Measurements from ENCODE around the gene SCMH1.
A peak's percentile ranks its signal among the peaks of the same experiment; 100 is the strongest.

Gene SCMH1

DNA sequence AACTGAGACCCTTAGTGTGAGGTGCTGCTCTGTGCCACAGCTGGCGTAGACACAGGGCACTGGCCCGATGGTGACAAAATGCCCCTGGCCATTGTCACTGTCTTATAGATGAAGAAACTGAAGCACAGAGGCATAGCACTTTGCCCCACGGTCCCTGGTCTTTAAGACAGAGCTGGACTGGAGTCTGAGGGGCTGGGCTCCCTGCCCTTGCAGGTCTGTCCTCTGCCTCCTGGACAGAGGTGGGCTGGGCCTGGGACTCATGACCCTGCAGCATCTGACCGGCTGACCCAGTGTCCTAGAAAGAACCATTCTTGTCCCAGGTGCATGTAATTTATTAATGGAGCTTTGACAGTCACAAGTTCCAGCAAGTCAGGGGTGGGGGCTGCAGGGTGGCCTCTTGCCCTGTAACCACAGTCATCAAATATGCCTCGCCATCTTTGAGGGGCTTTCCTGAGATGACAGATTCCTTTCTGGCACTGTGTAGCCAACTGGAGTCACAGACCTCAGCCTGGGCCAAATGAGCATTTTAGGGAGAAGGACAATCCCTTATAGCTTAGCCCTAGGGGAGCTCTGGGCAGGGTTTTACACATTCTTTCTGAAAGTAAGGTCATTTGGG is 226.7 kb downstream of the SCMH1 start:
- peak overlapping the region in 8 of 11 experiments; percentile 9 to 71 (median 60); a peak in 13 of 22 replicates for H3K9ac ChIP-seq
- H3K9me3 ChIP-seq (replicated peaks in 1 of 11): no peaks in the 10 kb centered on the region
- peaks cover 0 to 86% (median 44%) of the 10 kb centered on the region in 11 experiments; a peak in 16 of 22 replicates for H4K20me1 ChIP-seq
- H3K36me3 ChIP-seq: peaks cover 17 to 88% (median 72%) of the 10 kb centered on the region in 11 experiments
- H3K4me1 ChIP-seq: peaks cover 63 to 100% (median 99%) of the 10 kb centered on the region in 10 experiments
- no peaks in the 10 kb centered on the region for H3K27me3 ChIP-seq
- peak overlapping the region; percentile 73 to 90 (median 83) for H3K4me2 ChIP-seq
- H3K27ac ChIP-seq: peak overlapping the region in 9 of 11 experiments; percentile 2 to 85 (median 73); a peak in 18 of 22 replicates
- H3K4me3 ChIP-seq: peak overlapping the region in 2 of 10 experiments; percentile 26 to 30; a peak in 3 of 20 replicates
- no peak for TF ChIP-seq Cebpa-rat (IDR thresholded peaks at IDR 0.05)

DNA sequence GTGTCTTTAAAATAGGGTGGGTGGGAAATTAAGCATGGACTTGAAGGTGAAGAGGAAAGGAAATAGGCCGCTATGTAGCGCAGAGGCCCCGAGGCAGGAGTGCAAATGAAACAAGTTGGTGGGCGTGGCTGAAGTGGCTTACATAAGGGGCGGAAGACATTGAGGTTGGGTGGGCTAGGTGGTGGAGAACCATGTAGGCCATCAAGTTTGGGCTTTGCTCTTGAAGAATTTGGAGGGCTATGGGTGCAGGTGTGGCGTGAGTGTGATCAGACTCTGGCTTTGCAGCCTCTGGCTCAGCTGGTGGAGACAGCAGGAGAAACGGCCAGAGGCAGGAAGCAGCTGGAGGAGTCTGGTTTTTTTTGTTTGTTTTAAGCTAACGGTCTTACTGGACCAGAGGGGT is 227.2 kb downstream of the SCMH1 start:
- no peaks in the 10 kb centered on the region for H3K27me3 ChIP-seq
- H4K20me1 ChIP-seq: peaks cover 0 to 81% (median 39%) of the 10 kb centered on the region in 11 experiments; a peak in 16 of 22 replicates
- H3K36me3 ChIP-seq: peaks cover 22 to 89% (median 77%) of the 10 kb centered on the region in 11 experiments
- peak overlapping the region in 9 of 11 experiments; percentile 47 to 85 (median 73); a peak in 18 of 22 replicates for H3K27ac ChIP-seq
- no peaks in the 10 kb centered on the region for H3K9me3 ChIP-seq (replicated peaks in 1 of 11)
- H3K4me2 ChIP-seq: peak overlapping the region; percentile 73 to 90 (median 83)
- H3K4me3 ChIP-seq: peak overlapping the region in 2 of 10 experiments; percentile 16 to 17; a peak in 3 of 20 replicates
- H3K9ac ChIP-seq: peak overlapping the region in 8 of 11 experiments; percentile 9 to 71 (median 60); a peak in 12 of 22 replicates
- H3K4me1 ChIP-seq: peaks cover 58 to 100% (median 98%) of the 10 kb centered on the region in 10 experiments
- TF ChIP-seq Cebpa-rat (IDR thresholded peaks at IDR 0.05): no peak

DNA sequence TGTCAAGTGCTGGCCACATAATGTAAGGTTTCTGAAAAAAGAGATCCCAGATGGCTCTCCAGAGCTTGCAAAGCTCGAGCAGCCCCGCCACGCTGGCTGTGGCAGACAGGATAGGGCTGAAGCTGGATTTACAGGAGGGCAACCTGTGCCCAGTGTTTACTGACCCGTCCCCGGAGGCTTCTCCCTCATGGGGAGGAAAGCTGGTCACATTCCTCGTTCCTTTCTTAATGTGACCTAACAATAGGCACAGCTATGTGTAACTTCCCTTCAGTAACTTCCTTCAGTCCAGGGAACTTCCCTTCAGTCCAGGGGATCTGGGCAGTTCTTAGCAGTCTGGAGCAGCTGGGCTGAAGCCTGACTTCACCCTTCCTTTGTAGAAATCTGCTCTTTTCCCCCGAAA is 228.3 kb downstream of the SCMH1 start:
- H3K9ac ChIP-seq: peak overlapping the region in 10 of 11 experiments; percentile 14 to 71 (median 59); a peak in 16 of 22 replicates
- H3K27ac ChIP-seq: peak overlapping the region in 10 of 11 experiments; percentile 47 to 85 (median 72); a peak in 21 of 22 replicates
- H3K4me1 ChIP-seq: peaks cover 49 to 100% (median 95%) of the 10 kb centered on the region in 10 experiments
- H3K9me3 ChIP-seq (replicated peaks in 1 of 11): no peaks in the 10 kb centered on the region
- peak overlapping the region; percentile 73 to 90 (median 83) for H3K4me2 ChIP-seq
- H3K36me3 ChIP-seq: peaks cover 33 to 97% (median 87%) of the 10 kb centered on the region in 11 experiments
- H4K20me1 ChIP-seq: peaks cover 0 to 79% (median 35%) of the 10 kb centered on the region in 11 experiments; a peak in 16 of 22 replicates
- H3K4me3 ChIP-seq: peak overlapping the region in 2 of 10 experiments; percentile 17 to 36; a peak in 2 of 20 replicates
- TF ChIP-seq Cebpa-rat (IDR thresholded peaks at IDR 0.05): no peak
- no peaks in the 10 kb centered on the region for H3K27me3 ChIP-seq

DNA sequence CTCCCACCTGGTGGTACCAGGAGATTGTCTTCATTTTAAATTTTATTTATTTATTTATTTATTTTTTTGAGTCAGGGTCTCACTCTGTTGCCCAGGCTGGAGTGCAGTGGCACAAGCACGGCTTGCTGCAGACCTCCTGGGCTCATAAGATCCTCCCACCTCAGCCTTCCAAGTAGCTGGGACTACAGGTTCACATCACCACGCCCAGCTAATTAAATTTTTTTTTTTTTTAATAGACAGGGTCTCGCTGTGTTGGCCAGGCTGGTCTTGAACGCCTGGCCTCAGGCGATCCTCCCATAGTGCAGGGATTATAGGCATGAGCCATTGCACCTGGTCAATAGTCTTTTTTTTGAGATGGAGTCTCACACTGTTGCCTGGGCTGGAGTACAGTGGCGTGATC is 229.1 kb downstream of the SCMH1 start:
- no peak for TF ChIP-seq Cebpa-rat (IDR thresholded peaks at IDR 0.05)

DNA sequence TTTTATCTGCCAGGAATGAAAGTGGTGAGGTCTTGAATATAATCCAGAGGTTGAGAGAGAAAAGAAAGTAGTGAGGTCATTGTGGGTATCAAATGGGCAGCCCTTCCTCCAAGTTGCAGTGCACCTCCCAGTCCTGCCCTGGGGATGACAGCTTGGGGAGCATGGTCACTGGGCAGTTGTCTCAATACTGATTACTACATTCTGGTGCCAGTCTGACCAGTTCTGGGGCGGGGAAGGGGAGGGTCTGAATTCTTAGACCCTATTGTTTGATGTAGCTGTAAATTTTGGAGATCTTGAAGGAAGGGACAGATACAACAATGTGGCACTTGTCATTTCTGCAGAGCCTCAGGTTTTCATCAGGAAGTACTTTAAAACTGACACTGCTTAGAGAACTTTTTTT is 231.8 kb downstream of the SCMH1 start:
- H3K4me1 ChIP-seq: peaks cover 37 to 100% (median 69%) of the 10 kb centered on the region in 10 experiments
- H3K36me3 ChIP-seq: peaks cover 63 to 97% (median 89%) of the 10 kb centered on the region in 11 experiments
- no peak for TF ChIP-seq Cebpa-rat (IDR thresholded peaks at IDR 0.05)
- no peak overlapping the region for H3K27ac ChIP-seq
- H3K27me3 ChIP-seq: no peaks in the 10 kb centered on the region
- peak overlapping the region in 4 of 11 experiments; percentile 82 to 89 (median 87); a peak in 6 of 22 replicates for H3K4me2 ChIP-seq
- no peak overlapping the region for H3K4me3 ChIP-seq
- H3K9me3 ChIP-seq (replicated peaks in 1 of 11): no peaks in the 10 kb centered on the region
- H4K20me1 ChIP-seq: peaks cover 0 to 73% (median 27%) of the 10 kb centered on the region in 11 experiments; a peak in 15 of 22 replicates
- H3K9ac ChIP-seq: no peak overlapping the region

More for the DNA sequence above, 229.1 kb downstream of the SCMH1 start:
- H3K9me3 ChIP-seq (replicated peaks in 1 of 11): no peaks in the 10 kb centered on the region
- peaks cover 47 to 100% (median 87%) of the 10 kb centered on the region in 10 experiments for H3K4me1 ChIP-seq
- peaks cover 40 to 97% (median 89%) of the 10 kb centered on the region in 11 experiments for H3K36me3 ChIP-seq
- H3K9ac ChIP-seq: peak overlapping the region in 4 of 11 experiments; percentile 47 to 61 (median 56); a peak in 4 of 22 replicates
- no peak overlapping the region for H3K4me3 ChIP-seq
- peaks cover 0 to 76% (median 37%) of the 10 kb centered on the region in 11 experiments; a peak in 16 of 22 replicates for H4K20me1 ChIP-seq
- H3K27me3 ChIP-seq: no peaks in the 10 kb centered on the region
- H3K27ac ChIP-seq: peak overlapping the region in 9 of 11 experiments; percentile 47 to 85 (median 73); a peak in 17 of 22 replicates
- peak overlapping the region; percentile 73 to 90 (median 83) for H3K4me2 ChIP-seq

DNA sequence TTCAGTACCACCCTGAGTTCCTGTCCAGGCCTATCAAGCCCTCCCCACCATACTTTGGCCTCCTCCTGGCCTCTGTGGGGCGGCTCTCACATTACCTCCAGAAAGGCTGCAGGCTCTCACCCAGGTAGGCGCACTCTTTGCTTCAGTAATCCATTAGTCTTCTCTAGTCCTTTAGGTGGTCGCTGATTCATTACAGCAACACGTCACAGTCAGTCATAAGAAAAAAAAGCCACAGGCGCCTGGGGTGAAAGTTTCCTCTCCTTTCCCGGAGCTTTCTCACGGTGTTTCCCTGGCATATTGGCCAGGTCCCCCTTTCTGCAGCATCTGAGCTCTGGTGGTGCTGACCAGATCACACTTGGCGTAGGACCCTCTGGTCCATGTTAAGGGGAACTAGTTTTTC is 232.6 kb downstream of the SCMH1 start:
- H3K4me2 ChIP-seq: peak overlapping the region in 5 of 11 experiments; percentile 30 to 89 (median 42); a peak in 8 of 22 replicates
- no peak for TF ChIP-seq Cebpa-rat (IDR thresholded peaks at IDR 0.05)
- H3K36me3 ChIP-seq: peaks cover 63 to 100% (median 98%) of the 10 kb centered on the region in 11 experiments
- no peaks in the 10 kb centered on the region for H3K27me3 ChIP-seq
- peaks cover 28 to 100% (median 68%) of the 10 kb centered on the region in 10 experiments for H3K4me1 ChIP-seq
- H3K4me3 ChIP-seq: no peak overlapping the region
- peak overlapping the region in 1 of 11 experiments; percentile 37; a peak in 3 of 22 replicates for H3K9ac ChIP-seq
- peaks cover 0 to 73% (median 18%) of the 10 kb centered on the region in 11 experiments; a peak in 13 of 22 replicates for H4K20me1 ChIP-seq
- peak overlapping the region in 1 of 11 experiments; percentile 13; a peak in 1 of 22 replicates for H3K27ac ChIP-seq
- no peaks in the 10 kb centered on the region for H3K9me3 ChIP-seq (replicated peaks in 1 of 11)

DNA sequence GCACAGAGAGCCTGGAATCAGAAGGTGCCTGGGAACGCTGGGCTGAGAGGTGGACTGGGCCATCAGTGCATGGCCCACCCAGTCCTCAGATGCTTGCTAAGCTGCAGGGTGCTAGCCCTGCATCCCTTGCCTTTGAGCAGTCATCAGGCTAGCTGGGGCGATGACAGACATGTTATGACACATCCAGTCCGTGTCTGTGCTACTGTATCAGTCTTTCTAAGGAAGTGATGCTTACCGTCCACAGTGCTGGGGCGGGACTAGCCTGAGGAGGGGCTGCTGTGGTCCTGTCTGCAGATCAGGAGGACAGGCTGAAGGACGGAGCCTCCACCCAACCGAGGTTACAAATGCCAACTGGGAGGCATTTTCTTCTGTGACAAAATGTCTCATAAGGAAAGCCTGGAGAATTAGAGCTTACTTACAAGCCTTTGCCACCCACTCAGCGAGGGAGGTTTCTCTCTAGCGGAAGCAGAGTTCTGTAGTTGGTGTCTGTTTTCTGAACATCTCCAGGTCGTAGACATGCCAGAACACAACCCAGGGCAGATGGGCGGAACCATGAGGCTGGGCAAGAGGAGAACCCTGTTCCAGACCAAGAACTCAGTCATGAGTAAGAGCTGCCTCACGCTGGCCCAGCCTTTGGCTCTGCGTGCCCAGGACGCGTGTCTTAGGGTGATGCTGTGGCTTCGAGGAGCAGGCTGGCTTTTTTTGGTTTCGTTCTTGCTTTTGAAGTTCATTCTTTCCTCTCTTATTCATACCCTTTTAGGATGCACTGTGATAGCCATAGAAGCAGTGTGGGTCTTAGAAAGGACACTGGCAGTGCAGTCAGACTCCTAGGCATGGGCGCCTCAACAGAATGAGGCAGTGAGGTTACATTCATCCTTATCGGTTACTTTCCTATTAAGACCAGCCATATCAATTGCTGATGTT is 234.9 kb downstream of the SCMH1 start:
- Histone ChIP-seq H3K4me1 (peaks cover 24 to 100% (median 68%) of the 10 kb centered on the region in 10 experiments), H3K4me3 (no peak overlapping the region), H3K9me3 (replicated peaks in 1 of 11) (no peaks in the 10 kb centered on the region), H3K9ac (no peak overlapping the region), H4K20me1 (peaks cover 0 to 76% (median 32%) of the 10 kb centered on the region in 11 experiments; a peak in 14 of 22 replicates), H3K27me3 (no peaks in the 10 kb centered on the region), H3K27ac (peak overlapping the region in 2 of 11 experiments; percentile 6 to 20; a peak in 1 of 22 replicates), H3K36me3 (peaks cover 62 to 98% (median 96%) of the 10 kb centered on the region in 11 experiments), H3K4me2 (no peak overlapping the region; a peak in 2 of 22 replicates)
- no peak for TF ChIP-seq Cebpa-rat (IDR thresholded peaks at IDR 0.05)

DNA sequence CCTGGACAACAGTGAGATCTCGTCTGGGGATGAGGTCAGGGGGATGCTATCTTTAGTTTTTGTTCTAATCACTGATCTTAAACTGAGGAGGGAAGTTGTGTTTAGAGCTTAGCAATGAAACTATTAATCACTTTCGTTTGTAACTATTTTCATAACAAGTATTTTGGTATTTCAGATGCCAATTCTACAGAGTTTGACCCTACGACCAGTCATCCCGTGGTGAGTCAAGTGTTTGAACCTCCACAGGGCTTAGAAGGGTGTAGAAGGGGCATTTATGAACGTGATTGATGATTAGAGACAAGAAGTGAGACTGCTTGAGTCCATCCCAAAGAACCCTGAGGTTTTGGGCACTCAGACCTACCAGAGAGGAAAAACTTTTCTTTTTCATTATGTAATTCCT is 236.2 kb downstream of the SCMH1 start:
- peaks cover 25 to 98% (median 66%) of the 10 kb centered on the region in 10 experiments for H3K4me1 ChIP-seq
- peaks cover 0 to 84% (median 35%) of the 10 kb centered on the region in 11 experiments; a peak in 15 of 22 replicates for H4K20me1 ChIP-seq
- H3K4me2 ChIP-seq: peak overlapping the region in 8 of 11 experiments; percentile 10 to 79 (median 52); a peak in 12 of 22 replicates
- no peaks in the 10 kb centered on the region for H3K9me3 ChIP-seq (replicated peaks in 1 of 11)
- H3K27me3 ChIP-seq: no peaks in the 10 kb centered on the region
- H3K9ac ChIP-seq: peak overlapping the region in 3 of 11 experiments; percentile 5 to 31 (median 11); a peak in 3 of 22 replicates
- peak overlapping the region in 2 of 11 experiments; percentile 6 to 26; a peak in 3 of 22 replicates for H3K27ac ChIP-seq
- TF ChIP-seq Cebpa-rat (IDR thresholded peaks at IDR 0.05): no peak
- H3K36me3 ChIP-seq: peaks cover 56 to 98% (median 96%) of the 10 kb centered on the region in 11 experiments
- no peak overlapping the region for H3K4me3 ChIP-seq
